Measurements from ENCODE around the gene ST6GAL1.
"Not testable (repeated sequence)": the region's sequence is repeated elsewhere in the genome, so short reads cannot be mapped to it uniquely, and the experiment has no call there.

ST6GAL1 gene

GRCh38 chr3:187042874-187043458 lies 112.6 kb downstream of the ST6GAL1 start:
- no peak for TF ChIP-seq ZFX (IDR thresholded peaks at IDR 0.05)
- no peak for TF ChIP-seq CTCF (conservative IDR thresholded peaks at IDR 0.05)
- no peak overlapping the region for H3K27ac ChIP-seq

- H3K27ac ChIP-seq, result no peak overlapping the region
- no peak for TF ChIP-seq ZFX (IDR thresholded peaks at IDR 0.05)
- TF ChIP-seq CTCF (conservative IDR thresholded peaks at IDR 0.05), result no peak
Observed at GRCh38 chr3:187044206-187044605, 113.9 kb downstream of the ST6GAL1 start.

- no peak overlapping the region for H3K27ac ChIP-seq
Observed at GRCh38 chr3:187044867-187045552, 114.7 kb downstream of the ST6GAL1 start.

GRCh38 chr3:187046033-187046432 lies 115.7 kb downstream of the ST6GAL1 start:
- no peak for TF ChIP-seq ZFX (IDR thresholded peaks at IDR 0.05)
- no peak for TF ChIP-seq CTCF (conservative IDR thresholded peaks at IDR 0.05)
- no peak overlapping the region for H3K27ac ChIP-seq

More at GRCh38 chr3:187044867-187045552, 114.7 kb downstream of the ST6GAL1 start:
- TF ChIP-seq CTCF (conservative IDR thresholded peaks at IDR 0.05) (peak; percentile 30), ZFX (IDR thresholded peaks at IDR 0.05) (no peak)

- H3K27ac ChIP-seq, result no peak overlapping the region
- TF ChIP-seq CTCF (conservative IDR thresholded peaks at IDR 0.05) (no peak), ZFX (IDR thresholded peaks at IDR 0.05) (no peak)
Observed at GRCh38 chr3:187049462-187050101, 119.3 kb downstream of the ST6GAL1 start.

- H3K27ac ChIP-seq, result no peak overlapping the region
- no peak for TF ChIP-seq ZFX (IDR thresholded peaks at IDR 0.05)
- TF ChIP-seq CTCF (conservative IDR thresholded peaks at IDR 0.05), result no peak
Observed at GRCh38 chr3:187051066-187051465, 120.7 kb downstream of the ST6GAL1 start.

GRCh38 chr3:187051724-187052366 lies 121.5 kb downstream of the ST6GAL1 start:
- no peak overlapping the region for H3K27ac ChIP-seq
- TF ChIP-seq ZFX (IDR thresholded peaks at IDR 0.05) (no peak), CTCF (conservative IDR thresholded peaks at IDR 0.05) (no peak)

- not testable (repeated sequence) for H3K27ac ChIP-seq
Observed at GRCh38 chr3:187052427-187052826, 122.1 kb downstream of the ST6GAL1 start.

- not testable (repeated sequence) for H3K27ac ChIP-seq
Observed at GRCh38 chr3:187054433-187054832, 124.1 kb downstream of the ST6GAL1 start.

GRCh38 chr3:187057803-187058202 lies 127.5 kb downstream of the ST6GAL1 start:
- H3K27ac ChIP-seq, result not testable (repeated sequence)
